Dermis lymphatic vessel endothelial cell (primary cell): ENCODE measurements around the gene TIPIN. TPM values are rescaled to one million over a fixed set of nuclear protein-coding genes. Genes with fewer than 3 reads are reported as not detected.

Experiments
- total RNA-seq: library from RNA; depleted of rRNA; stranded (reverse); fragments of >200 nt; gene quantifications from 2 replicates; pipeline ENCODE4 v1.2.1, GENCODE V29; 2014

The TIPIN gene, protein sequence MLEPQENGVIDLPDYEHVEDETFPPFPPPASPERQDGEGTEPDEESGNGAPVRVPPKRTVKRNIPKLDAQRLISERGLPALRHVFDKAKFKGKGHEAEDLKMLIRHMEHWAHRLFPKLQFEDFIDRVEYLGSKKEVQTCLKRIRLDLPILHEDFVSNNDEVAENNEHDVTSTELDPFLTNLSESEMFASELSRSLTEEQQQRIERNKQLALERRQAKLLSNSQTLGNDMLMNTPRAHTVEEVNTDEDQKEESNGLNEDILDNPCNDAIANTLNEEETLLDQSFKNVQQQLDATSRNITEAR
- 4.3 and 7.6 TPM in 2 replicates for total RNA-seq

DNA sequence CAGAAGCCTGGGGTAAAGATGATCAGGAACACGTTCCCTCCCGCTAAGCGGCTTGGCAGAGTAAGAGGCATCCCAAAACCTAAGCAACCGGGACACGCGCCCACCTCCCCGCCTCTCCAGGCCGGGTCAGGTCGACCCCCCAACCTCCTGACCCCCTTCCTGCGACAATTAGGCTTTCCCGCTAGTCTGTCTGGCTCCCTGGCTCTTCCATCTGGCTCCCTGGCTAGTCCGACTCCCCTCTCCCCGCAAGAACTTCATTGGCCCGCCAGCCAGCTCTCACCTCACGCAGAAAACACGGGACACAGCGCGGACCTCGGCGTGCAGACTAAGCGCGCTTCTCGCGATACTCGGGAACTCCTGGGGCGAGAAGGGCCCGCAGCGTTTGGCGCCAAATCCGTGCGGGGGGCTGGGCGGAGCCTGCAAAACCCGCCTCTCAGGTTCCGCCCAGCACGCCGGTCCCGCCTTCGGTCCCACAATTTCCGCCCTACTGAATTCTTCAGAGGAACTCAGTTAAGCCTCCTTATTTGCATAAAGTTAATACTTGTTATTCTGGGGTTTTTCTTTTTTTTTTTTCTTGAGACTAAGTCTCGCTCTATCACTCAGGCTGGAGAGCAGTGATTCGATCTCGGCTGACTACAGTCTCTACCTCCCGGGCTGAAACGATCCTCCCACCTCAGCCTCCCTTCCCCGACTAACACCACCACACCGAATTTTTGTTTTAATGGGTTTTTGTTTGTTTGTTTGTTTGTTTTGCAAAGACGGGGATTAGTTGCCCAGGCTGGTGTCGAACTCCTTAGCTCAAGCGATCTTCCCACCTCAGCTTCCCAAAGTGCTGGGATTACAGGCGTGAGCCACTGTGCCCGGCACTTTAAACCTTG is at the start of gene TIPIN:
Gene TIPIN (minus strand): TSS at position 327 of the 878 bp plus-strand sequence. CDS start 3,738 bp downstream, outside the sequence.

DNA sequence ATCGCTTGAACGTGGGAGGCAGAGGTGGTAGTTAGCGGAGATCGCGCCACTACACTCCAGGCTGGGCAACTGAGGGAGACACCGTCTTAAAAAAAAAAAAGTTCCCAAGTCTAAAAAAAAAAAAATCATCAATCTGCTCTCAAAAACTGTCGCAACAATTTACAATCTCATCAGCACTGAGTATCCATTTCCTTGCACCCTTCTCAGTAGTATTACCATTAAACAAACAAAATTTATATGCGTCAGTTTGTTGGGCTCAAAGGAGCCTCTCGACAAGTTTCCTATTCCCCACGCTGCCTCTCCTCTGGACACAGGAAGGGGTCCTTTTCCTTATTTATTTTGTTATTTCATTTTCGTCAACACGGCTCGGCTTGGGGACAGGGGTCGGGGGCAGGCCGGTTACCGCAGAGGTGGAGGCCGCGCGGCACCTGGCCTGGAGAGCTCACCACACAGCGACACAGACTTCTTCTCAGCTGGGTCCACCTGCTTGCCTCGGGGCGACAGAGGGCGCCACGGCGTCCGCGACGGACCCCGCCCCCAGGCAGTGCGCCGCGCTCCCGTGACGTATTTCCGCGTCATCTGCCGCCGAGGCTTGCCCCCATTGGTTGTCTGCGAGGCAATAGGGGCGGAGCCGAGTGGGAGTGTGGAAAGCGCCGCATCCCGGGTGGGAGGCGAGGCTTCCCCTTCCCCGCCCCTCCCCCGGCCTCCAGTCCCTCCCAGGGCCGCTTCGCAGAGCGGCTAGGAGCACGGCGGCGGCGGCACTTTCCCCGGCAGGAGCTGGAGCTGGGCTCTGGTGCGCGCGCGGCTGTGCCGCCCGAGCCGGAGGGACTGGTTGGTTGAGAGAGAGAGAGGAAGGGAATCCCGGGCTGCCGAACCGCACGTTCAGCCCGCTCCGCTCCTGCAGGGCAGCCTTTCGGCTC is 30.0 kb upstream of the TIPIN start, which contains the start of gene MAP2K1:
Gene MAP2K1 (plus strand): TSS at position 709 of the 920 bp plus-strand sequence. CDS start 436 bp downstream, outside the sequence.

DNA sequence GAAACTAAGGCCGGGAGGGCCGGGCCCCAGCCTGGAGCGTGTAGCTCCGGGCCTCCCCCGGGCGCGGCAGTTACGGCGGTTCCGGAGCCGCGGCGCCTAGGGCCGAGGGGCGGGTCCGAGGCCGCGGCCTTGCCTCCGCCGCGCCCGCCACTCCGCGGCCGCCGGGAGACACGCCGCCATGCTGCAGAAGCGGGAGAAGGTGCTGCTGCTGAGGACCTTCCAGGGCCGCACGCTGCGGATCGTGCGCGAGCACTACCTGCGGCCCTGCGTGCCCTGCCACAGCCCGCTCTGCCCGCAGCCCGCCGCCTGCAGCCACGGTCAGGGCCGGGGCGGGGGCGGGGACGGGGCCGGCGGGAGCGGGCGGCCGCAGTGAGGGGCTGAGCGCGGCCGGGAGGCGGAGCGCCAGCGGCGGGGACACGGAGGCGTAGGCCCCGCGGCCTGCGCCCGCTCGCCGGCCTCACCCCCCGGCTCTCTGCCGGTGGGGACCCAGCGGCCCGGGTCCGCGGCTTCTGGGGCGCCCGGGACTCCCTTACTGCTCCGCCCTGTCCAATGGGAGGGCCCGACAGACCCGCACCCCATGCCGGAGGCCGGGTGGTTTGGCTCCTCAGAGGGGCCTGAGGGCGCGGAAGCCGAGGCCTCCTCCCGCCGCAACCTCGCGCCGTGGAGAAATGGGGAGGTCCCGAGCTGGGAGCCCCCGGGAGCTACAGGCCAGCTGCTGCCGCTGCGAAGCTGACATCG is 62.9 kb downstream of the TIPIN start, which contains the start of gene DIS3L:
Gene DIS3L (plus strand): TSS at position 150 of the 738 bp plus-strand sequence. CDS start 29 bp downstream, at position 179.

Other genes starting within 250 kb of the TIPIN start
- not detected in 2 replicates for gene MEGF11, start 102.9 kb downstream of the TIPIN start, total RNA-seq
- 22.8 and 23.6 TPM in 2 replicates for gene DIS3L, start 63.1 kb downstream of the TIPIN start, total RNA-seq
- 27.1 and 28.5 TPM in 2 replicates for gene MAP2K1, start 30.2 kb upstream of the TIPIN start, total RNA-seq
- gene SNAPC5, start 141.1 kb upstream of the TIPIN start, total RNA-seq = 18.6 and 21.8 TPM in 2 replicates
- gene RPL4, start 148.2 kb upstream of the TIPIN start, total RNA-seq = 1,966 and 2,559 TPM in 2 replicates
- 11.1 and 11.8 TPM in 2 replicates for gene ZWILCH, start 148.6 kb upstream of the TIPIN start, total RNA-seq
- 0.43 TPM in 1 of 2 replicates, not detected in the other for gene LCTL, start 209.3 kb upstream of the TIPIN start, total RNA-seq